Keratinocyte (primary cell): ENCODE measurements around the gene MCF2L2. TPM values are rescaled to one million over a fixed set of nuclear protein-coding genes. Genes with fewer than 3 reads are reported as not detected.

Source experiments
- DNase-seq: peaks from one replicate; pipeline ENCODE4 v3.0.0-alpha.2; 2011; ENCODE audit warnings: low read depth, missing footprints, low spot score
- FAIRE-seq: peaks from 2 replicates; lab custom pipeline; 2011; peaks lifted over from hg19 to GRCh38; lab: Jason Lieb, UNC
- H2AFZ ChIP-seq: 2 replicates; pipeline ENCODE4 v1.6.0; 2012; ENCODE audit warnings: low read length, control low read depth, inconsistent platforms; ENCODE audit not compliant: control insufficient read depth
- H3K27ac ChIP-seq: 2 replicates; pipeline ENCODE4 v1.5.1; 2011; ENCODE audit warnings: low read length; ENCODE audit not compliant: control insufficient read depth, insufficient read depth
- H3K27me3 ChIP-seq: 3 replicates; pipeline ENCODE4 v1.6.0; 2011; ENCODE audit warnings: low read length; ENCODE audit not compliant: control insufficient read depth, insufficient read depth; ENCODE audit errors: extremely low read depth
- H3K36me3 ChIP-seq, 2 experiments: 2 replicates in 1 of 2; 3 replicates in 1 of 2; pipeline ENCODE4 v1.5.1; 2011; ENCODE audit warnings: low read length in 2 of 2, mild to moderate bottlenecking in 1 of 2; ENCODE audit not compliant: control insufficient read depth in 2 of 2, insufficient read depth in 2 of 2; ENCODE audit errors: extremely low read depth in 1 of 2
- H3K4me1 ChIP-seq: 3 replicates; pipeline ENCODE4 v1.5.1; 2011; ENCODE audit warnings: low read length; ENCODE audit not compliant: control insufficient read depth, insufficient read depth; ENCODE audit errors: extremely low read depth
- H3K4me2 ChIP-seq: 3 replicates; pipeline ENCODE4 v1.6.0; 2011; ENCODE audit warnings: low read depth, low read length; ENCODE audit not compliant: control insufficient read depth, insufficient read depth; ENCODE audit errors: extremely low read depth
- H3K4me3 ChIP-seq, 3 experiments: fragments of 200-600 bp in 1 of 3; sonication (generic) in 1 of 3; 2 replicates in 2 of 3; 3 replicates in 1 of 3; pipeline ENCODE4 v1.5.1; 2011 to 2016; ENCODE audit warnings: low read length in 3 of 3, mild to moderate bottlenecking in 3 of 3, control low read depth in 2 of 3, inconsistent platforms in 1 of 3, low read depth in 1 of 3, mixed read lengths in 1 of 3, mixed run types in 1 of 3, moderate library complexity in 1 of 3; ENCODE audit not compliant: control insufficient read depth in 2 of 3, insufficient read depth in 2 of 3; ENCODE audit errors: extremely low read depth in 1 of 3
- H3K79me2 ChIP-seq: 2 replicates; pipeline ENCODE4 v1.6.0; 2012; ENCODE audit warnings: low read length; ENCODE audit not compliant: control insufficient read depth, insufficient read depth
- H3K9ac ChIP-seq: 3 replicates; pipeline ENCODE4 v1.6.0; 2011; ENCODE audit warnings: low read length; ENCODE audit not compliant: control insufficient read depth, insufficient read depth; ENCODE audit errors: extremely low read depth
- H3K9me1 ChIP-seq: 3 replicates; pipeline ENCODE4 v1.6.0; 2011; ENCODE audit warnings: low read length; ENCODE audit not compliant: control insufficient read depth, insufficient read depth; ENCODE audit errors: extremely low read depth
- H3K9me3 ChIP-seq: 2 replicates; pipeline ENCODE4 v1.5.1; 2012; ENCODE audit warnings: low read depth, low read length; ENCODE audit not compliant: control insufficient read depth
- H4K20me1 ChIP-seq: 3 replicates; pipeline ENCODE4 v1.6.0; 2011; ENCODE audit warnings: low read length; ENCODE audit not compliant: control insufficient read depth, insufficient read depth; ENCODE audit errors: extremely low read depth
- CTCF ChIP-seq, 3 experiments: IDR thresholded peaks in 1 of 3; conservative IDR thresholded peaks in 1 of 3; optimal IDR thresholded peaks in 1 of 3; 2 replicates in 2 of 3; 3 replicates in 1 of 3; pipeline versions ENCODE3 to v1.5.1; 2011; ENCODE audit warnings: low read length in 3 of 3, mild to moderate bottlenecking in 3 of 3, moderate library complexity in 2 of 3, control low read depth in 1 of 3, inconsistent platforms in 1 of 3; ENCODE audit not compliant: insufficient read depth in 2 of 3; ENCODE audit errors: extremely low read depth in 1 of 3
- EZH2 ChIP-seq: IDR thresholded peaks from one replicate; pipeline ENCODE4 v1.6.1; 2012; ENCODE audit warnings: inconsistent platforms, mild to moderate bottlenecking, low read length, moderate library complexity
- dilution Hi-C: fragments of 300-500 bp; cut with MboI; formaldehyde crosslinking; loops from one replicate; pipeline ENCODE4 v1.7.0; 2020; ENCODE audit warnings: low sequenced_read_pairs; ENCODE audit not compliant: extremely low pct_ligation_motif_present
- polyA plus RNA-seq, 5 experiments: library from polyadenylated mRNA; depleted of rRNA in 3 of 5; stranded (reverse) in 3 of 5; stranded (forward) in 1 of 5; unstranded in 1 of 5; fragments of >200 nt; gene quantifications; 1 replicate in 1 of 5; 2 replicates in 3 of 5; 3 replicates in 1 of 5; pipeline versions ENCODE4 v1.2.1 to v1.2.3, GENCODE V29; 2011 to 2012; ENCODE audit warnings: missing spikeins in 2 of 5, low read depth in 1 of 5, low replicate concordance in 1 of 5

Gene MCF2L2
- polyA plus RNA-seq, 1 donor (not counting 4 experiments of a cell fraction or from before 2014, with no cell fraction given): 0.26 TPM

GRCh38 chr3:183328164-183328563, 100.3 kb downstream of the MCF2L2 start:
- dilution Hi-C loops: no loop called here
- no peak overlapping the region for H2AFZ ChIP-seq
- peaks cover 36% of the 10 kb centered on the region for H3K4me1 ChIP-seq
- H3K9ac ChIP-seq: peak overlapping the region; percentile 43
- no peaks in the 10 kb centered on the region for H3K79me2 ChIP-seq
- no peaks in the 10 kb centered on the region for H3K36me3 ChIP-seq
- H3K4me2 ChIP-seq: peak overlapping the region; percentile 55
- no peaks in the 10 kb centered on the region for H3K27me3 ChIP-seq
- H4K20me1 ChIP-seq: no peaks in the 10 kb centered on the region
- no peak for TF ChIP-seq CTCF (optimal IDR thresholded peaks at IDR 0.05 in 1 of 3, IDR thresholded peaks at IDR 0.05 in 1 of 3, conservative IDR thresholded peaks at IDR 0.05 in 1 of 3; ENCODE audit: extremely low read depth in 1 of 3, insufficient read depth in 2 of 3, low read length in 3 of 3)
- H3K9me1 ChIP-seq: no peaks in the 10 kb centered on the region
- DNase-seq (no peak), FAIRE-seq (peak; percentile 34)
- peak overlapping the region; percentile 73 for H3K27ac ChIP-seq
- peak overlapping the region in 1 of 3 experiments; percentile 45 for H3K4me3 ChIP-seq
- H3K9me3 ChIP-seq: no peaks in the 10 kb centered on the region

GRCh38 chr3:183327343-183327742, 101.1 kb downstream of the MCF2L2 start:
- DNase-seq: no peak
- no peaks in the 10 kb centered on the region for H4K20me1 ChIP-seq
- peaks cover 36% of the 10 kb centered on the region for H3K4me1 ChIP-seq
- no peak overlapping the region for H2AFZ ChIP-seq
- H3K4me2 ChIP-seq: no peak overlapping the region
- H3K79me2 ChIP-seq: no peaks in the 10 kb centered on the region
- H3K9me1 ChIP-seq: no peaks in the 10 kb centered on the region
- H3K9me3 ChIP-seq: no peaks in the 10 kb centered on the region
- no peaks in the 10 kb centered on the region for H3K27me3 ChIP-seq
- H3K4me3 ChIP-seq: no peak overlapping the region
- TF ChIP-seq EZH2 (no peak), CTCF (optimal IDR thresholded peaks at IDR 0.05 in 1 of 3, IDR thresholded peaks at IDR 0.05 in 1 of 3, conservative IDR thresholded peaks at IDR 0.05 in 1 of 3; ENCODE audit: extremely low read depth in 1 of 3, insufficient read depth in 2 of 3, low read length in 3 of 3) (no peak)
- FAIRE-seq: no peak
- no peak overlapping the region for H3K27ac ChIP-seq
- dilution Hi-C loops: no loop called here
- H3K36me3 ChIP-seq: no peaks in the 10 kb centered on the region
- H3K9ac ChIP-seq: no peak overlapping the region
